GM21515 (cell line): ENCODE data around the gene TMEM181.
"Not testable (repeated sequence)": the region's sequence is repeated elsewhere in the genome, so short reads cannot be mapped to it uniquely, and the experiment has no call there.

Source experiments
- ATAC-seq: cut with Tn5 transposase; IDR thresholded peaks from one replicate; pipeline ENCODE4 v1.9.1; 2021; ENCODE audit not compliant: unreplicated experiment

The TMEM181 gene

DNA sequence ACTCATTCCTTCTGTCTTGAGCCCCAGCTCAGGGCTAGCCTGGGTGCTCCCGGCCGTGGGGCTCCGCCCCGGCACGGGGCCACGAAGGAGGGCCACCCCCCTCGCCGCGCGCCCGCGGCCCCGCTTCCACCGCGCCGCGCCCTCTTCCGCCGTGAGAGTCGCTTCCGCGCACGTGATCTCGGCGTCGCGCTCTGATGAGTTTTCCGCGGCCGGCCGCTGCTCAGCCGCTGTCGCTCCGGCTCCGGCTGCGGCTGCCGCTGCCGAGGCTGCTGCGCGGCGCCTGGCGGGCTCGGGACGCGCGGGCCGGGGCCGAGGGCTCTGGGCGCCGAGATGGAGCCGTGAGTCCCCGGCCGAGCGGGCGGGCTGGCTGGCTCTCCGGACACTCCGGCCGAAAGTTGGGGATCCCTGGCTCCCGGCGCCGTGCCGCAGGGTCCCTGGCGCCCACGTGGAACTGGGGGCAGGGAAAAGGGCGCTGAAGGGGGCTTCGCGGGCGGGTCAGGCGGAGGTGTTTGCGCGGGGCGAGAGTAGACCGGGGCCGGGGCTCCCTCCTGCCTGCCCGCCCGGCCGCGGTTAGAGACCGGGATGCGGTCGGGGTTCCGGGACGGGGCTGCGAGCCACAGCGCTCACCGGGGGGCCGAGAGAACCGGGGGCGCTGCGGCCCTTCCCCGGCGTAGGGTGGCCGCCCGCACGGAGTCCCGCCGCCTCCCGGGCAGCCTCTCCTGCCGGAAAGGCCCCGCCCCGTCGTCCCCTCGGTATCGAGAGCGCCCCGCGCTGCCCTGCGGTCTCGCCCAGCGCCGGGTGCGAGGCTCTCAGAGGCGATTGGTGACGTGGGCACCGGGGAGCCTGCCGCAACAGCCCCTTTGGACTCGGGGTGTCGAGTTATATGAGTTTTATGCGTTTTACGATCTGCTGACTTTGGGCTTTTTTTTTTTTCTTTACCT is at the start of gene TMEM181:
TMEM181 (plus strand) TSS at position 197 of the 941 bp plus-strand sequence; CDS start at position 331, 134 bp downstream.
- peak; percentile 91 for ATAC-seq

DNA sequence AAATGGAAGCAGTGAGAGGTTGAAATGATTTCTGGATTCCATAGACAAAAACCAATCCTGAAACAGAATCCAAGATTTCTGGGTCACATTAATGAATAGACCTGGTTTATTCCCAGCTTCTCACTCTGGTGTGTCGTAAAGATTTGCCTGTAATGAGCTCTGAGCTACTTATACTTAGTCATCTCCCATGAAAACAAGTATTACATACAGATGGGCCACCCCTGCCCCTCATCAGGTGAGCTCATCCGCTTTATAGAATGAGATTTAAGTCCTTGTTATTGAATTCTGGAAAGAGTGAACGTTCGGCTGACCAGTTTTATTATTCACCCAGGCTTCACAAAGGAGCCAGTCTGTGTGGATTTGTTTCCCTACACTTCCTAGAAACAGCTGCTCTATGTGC is 47.1 kb upstream of the TMEM181 start:
- ATAC-seq = no peak

DNA sequence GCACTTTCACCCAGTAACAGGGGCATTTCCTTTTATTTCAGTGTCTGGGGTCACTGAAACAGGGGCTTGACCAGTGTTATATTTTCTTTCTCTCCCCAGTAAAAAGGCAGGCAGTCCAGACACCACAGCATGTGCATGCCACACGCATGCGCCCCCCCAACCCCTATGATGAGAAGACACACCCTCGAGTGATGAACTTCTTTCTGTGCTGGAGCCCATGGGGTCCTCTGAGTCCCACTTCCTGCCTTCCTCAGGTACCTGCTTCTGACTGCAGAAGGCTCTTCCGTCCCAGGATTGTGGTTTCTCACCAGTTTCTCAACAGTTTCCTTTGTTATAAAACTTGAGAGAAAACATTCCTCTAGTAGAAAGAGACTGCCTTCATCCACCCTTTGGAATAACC is 45.7 kb upstream of the TMEM181 start:
- ATAC-seq = no peak

GRCh38 chr6:158514991-158515390 is 44.9 kb upstream of the TMEM181 start:
- ATAC-seq = no peak

- no peak for ATAC-seq
These were observed 43.8 kb upstream of the TMEM181 start for GRCh38 chr6:158516098-158516497.

GRCh38 chr6:158517038-158517437 is 42.9 kb upstream of the TMEM181 start:
- ATAC-seq = no peak

DNA sequence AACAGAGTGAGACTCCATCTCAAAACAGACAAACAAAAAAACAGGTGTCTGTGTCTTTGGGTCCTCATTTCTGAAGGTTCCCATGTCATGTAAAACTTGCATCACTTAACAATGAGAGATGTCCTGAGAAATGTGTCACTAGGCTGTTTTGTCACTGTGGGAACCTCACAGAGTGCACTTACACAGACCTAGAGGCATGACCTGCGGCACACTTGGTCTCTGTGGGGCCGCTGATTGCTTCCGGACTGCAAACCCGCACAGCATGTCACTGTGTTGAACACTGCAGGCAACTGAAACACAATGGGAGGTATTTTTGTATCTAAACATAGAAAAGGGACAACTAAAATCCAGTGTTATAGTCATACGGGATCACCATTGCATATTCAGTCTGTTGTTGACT is 42.3 kb upstream of the TMEM181 start:
- peak; percentile 64 for ATAC-seq

DNA sequence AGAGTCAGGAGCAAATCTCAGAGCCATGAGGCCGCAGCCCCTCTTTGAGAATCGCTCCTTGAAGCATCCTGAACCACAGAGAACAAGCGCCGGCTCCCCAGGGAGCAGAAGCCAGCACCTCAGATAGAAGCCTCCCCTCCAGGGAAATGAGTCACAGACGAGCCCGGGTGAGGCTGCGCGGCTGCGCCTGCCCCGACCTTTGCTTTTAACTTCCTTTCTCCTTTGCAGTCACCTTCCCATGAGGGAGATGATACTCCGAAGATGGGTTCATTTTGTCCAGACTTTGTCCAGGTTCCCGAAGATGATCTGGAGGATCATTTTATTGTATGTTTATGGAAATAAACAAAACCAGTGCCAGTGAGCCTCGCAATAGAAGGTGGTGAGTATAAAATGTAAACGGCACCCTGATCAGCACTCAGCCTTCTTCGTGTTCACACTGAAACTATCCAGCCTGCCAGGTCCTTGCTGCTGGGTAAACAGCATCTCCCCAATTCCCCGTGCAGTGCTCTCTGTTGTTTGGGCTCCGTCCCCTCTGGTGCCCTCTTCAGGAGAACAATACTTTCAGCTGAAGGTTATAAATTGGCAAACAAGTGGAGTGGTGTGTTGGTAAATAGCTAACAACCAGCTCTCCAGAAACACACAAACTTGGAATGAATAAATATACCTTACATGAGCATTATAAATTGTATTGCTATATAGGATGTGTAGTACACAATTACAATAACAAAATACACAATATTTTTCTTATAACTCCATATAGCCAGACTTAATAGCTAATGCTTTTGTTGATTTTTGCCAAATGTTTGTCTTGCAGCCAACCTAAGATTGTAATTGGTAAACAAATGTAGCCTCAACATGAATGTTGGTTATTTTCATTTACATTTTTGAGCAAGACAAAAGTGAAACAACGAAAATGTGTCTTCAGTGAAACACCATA is 41.4 kb upstream of the TMEM181 start:
- ATAC-seq = peak; percentile 74

- ATAC-seq = no peak
These were observed 40.6 kb upstream of the TMEM181 start for GRCh38 chr6:158519300-158519699.

DNA sequence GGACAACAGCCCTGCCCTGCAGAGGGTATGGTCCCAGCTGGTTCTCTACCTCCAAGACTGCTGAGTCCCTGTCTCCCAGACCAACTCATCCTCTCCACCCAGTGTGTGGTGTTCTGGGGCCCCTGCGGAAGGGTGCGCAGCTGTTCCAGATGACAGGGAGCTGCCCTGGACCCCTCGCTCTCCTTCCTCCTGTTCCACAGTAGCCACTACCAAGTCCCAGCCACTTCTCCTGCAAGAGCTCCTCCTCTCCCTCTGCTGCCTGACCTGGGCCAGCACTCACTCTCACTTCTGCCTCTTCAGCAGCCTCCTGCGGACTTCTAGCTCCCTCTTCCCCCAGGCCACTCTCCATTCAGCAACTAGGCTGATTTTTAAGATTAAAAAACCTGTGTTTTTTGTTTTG is 40.1 kb upstream of the TMEM181 start:
- no peak for ATAC-seq

GRCh38 chr6:158520975-158521374 is 38.9 kb upstream of the TMEM181 start:
- not testable (repeated sequence) for ATAC-seq

DNA sequence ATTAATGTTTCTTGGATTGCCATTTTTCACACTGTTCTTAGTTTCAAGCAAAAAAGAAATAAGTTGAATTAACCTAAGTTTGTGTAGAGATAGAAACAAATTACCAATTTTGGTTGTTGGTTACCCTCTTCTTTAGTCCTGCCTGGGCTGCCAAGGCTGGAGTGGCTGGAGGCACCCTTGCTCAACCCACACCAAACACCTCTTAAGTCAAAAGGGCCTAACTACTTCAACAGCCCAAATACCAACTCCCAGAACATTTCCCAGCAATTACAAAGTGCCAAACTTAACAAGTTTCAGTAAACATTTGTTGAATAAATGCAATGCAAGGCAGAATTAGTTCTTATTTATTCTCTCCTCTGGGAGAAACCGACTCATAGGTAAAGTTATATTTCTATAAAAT is 38.1 kb upstream of the TMEM181 start:
- no peak for ATAC-seq

GRCh38 chr6:158522616-158523015 is 37.3 kb upstream of the TMEM181 start:
- ATAC-seq = no peak

- ATAC-seq = no peak
These were observed 35.6 kb upstream of the TMEM181 start for GRCh38 chr6:158524311-158524710.

GRCh38 chr6:158527858-158528257 is 32.0 kb upstream of the TMEM181 start:
- ATAC-seq = not testable (repeated sequence)

DNA sequence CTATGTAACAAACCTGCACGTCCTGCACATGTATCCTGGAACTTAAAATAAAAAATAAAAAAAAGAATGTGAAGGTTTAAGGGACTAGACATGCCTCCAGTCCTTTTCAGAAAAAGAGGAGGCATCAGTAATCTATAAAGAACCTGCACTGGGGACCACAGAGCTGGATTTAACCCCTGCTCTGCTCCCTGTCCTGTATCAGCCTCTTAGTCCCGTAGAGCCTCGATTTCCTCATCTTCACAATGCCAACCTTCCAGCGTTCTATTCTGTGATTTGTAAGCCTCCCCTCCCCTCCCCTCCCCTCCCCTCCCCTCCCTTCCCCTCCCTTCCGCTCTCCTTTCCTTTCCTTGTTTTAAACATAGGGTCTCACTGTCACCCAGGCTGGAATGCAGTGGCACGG is 31.1 kb upstream of the TMEM181 start:
- ATAC-seq = no peak

GRCh38 chr6:158529629-158530028 is 30.3 kb upstream of the TMEM181 start:
- ATAC-seq = no peak

DNA sequence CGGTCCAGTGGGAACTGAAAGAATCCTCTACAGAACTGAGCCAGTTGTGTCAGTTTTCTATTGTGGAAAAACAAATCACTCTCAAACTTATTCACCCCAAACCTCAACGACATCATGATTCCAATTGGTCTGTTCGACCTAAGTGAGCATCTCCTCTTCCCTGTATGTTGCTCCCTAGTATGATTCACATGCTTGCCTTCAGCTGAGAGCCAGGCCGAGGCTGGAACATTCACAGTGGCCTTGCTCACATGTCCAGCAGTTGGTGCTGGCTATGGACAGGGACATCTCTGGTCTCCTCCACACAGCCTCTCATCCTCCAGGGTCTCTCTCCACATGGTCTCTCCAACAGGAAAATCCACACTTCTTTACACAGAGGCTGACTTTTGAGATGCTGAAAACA is 28.3 kb upstream of the TMEM181 start:
- ATAC-seq = no peak

DNA sequence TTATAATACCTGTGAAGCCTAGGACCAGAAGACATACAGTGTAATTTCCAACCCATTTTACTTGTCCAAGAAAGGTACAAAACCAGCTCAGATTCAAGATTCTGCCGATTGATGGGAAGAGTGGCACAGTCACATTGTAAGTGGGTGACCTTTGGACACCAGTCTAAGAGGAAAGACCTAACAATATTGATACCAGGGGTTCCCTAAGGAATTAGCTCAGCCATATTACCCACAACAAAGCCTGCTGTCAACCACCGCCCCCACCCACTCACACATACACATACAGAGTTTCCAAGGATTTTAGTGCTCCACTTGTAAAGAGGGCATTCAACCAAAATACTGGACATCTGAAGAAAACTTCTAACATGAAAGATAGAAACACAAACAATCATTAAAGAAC is 27.9 kb upstream of the TMEM181 start:
- no peak for ATAC-seq

GRCh38 chr6:158536084-158536890 is 23.6 kb upstream of the TMEM181 start:
- no peak for ATAC-seq
